ENCODE results near the gene ORAI2.
"Not testable (repeated sequence)": the region's sequence is repeated elsewhere in the genome, so short reads cannot be mapped to it uniquely, and the experiment has no call there.

ORAI2 gene

DNA sequence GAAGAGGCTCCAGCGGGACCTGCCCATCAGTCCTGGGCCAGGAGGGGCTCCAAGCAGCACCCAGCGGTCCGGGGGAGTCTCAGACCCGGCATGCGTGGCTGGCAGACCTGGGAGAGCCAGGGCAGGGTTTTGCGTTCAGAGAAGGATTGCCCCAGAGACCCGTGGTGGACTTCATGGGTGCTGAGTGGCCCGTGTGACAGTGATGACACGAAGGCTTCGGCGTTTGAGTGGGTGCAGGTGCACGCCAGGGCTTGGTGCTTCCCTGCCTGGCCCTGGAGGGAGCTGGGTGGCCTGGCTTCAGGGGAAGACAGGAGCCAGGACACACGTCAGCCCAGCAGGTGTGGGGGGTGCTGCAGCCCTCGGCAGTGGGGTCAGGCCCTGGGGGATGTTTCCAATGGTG is 13.9 kb downstream of the ORAI2 start:
- DNase-seq, result no peak

DNA sequence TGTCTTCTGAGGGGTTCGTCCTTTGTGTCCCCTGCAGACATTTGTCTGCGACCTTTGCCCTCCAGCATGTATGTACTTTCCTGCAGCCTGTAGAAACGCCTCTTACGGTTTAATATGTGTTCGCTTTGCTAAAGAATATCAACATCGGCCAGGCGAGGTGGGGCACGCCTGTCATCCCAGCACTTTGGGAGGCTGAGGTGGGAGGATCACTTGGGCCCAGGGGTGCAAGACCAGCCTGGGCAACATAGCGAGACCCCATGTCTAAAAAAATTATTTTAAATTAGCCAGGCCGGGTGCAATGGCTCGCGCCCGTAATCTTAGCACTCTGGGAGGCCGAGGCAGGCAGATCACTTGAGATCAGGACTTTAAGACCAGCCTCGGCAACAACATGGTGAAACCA is 15.8 kb downstream of the ORAI2 start:
- DNase-seq, result no peak

DNA sequence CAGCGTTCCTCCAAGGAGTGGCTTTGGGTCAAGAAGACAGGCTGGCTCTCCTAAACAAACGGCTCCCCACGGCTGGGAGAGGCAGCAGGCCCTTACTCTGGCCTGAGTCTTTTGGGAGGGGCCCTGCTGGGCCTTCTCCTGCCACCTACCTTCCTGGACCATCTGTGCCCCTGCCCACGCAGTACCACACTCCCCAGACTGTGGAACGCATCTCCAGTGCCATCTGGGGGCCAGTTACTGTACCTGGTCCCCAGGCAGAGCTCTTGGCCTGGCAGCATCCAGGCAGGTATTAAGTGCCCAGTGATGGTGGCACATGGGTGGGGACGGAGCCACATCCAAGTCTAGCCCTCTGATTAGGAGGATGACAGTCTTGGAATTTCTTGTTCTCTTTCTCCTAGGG is 16.9 kb downstream of the ORAI2 start:
- no peak for DNase-seq

DNA sequence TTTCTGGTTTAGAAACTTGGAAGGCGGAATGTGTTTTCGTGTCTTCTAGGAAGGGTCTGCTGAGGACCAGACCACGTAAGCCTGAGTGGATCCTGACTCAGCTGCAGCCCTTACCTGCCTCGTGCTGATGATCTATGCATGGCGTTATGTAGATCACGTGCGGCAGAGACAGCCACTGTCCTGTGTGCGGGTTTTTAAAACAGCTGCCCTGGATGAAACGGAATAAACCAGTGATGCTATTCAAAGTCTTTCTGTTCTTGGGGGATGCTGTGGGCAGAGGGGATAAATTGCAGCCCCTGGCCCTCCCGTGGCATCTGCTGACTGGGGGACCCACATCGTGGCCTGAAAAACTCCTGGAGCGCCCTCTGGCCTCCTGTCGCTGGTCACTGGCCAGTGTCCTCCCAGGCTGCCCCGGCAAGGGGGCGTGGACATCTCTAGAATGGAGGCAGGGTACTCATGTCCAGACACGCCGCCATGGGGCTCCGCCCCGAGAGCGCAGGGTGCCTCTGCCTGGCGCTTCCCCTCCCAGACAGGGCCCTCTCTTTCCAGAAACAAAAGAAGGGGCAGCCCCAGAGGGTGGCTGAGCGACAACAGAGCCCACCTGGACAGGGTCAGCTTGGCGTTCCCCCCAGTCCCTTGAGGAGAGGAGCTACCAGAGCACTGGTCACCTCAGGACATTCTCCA is 18.1 kb downstream of the ORAI2 start:
- DNase-seq, result peak; percentile 41

DNA sequence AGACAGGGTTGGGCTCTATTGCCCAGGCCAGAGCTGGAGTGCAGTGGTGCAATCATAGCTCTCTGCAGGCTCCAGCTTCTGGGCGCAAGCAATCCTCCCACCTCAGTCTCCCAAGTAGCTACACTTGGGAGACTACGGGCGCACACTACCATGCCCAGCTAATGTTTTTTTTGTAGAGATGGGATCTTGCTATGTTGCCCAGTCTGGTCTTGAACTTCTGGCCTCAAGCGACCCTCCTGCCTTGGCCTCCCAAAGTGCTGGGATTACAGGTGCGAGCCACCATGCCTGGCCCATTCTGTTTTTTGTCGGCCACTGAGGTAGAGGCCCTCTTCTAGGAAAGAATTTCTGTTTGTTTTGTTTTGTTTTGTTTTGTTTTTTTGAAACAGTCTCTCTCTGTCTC is 19.1 kb downstream of the ORAI2 start:
- no peak for DNase-seq

DNA sequence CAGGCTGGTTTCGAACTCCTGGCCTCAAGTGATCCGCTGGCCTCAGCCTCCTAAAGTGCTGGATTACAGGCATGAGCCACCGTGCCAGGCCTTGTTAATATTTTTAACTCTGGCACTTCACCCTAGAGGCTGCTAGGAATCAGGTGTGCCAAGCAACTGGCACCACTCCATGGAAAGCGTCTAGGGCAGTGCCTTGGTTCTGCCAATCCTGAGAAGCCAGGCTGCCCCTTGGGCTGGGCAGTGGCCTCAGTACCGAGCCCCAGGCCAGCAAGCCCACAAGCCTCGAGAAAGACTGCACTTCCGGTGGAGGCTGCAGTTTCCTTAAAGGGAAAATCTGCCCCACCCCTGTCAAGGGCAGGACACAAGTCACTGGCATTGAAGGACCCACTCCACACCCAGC is 19.9 kb downstream of the ORAI2 start:
- no peak for DNase-seq

DNA sequence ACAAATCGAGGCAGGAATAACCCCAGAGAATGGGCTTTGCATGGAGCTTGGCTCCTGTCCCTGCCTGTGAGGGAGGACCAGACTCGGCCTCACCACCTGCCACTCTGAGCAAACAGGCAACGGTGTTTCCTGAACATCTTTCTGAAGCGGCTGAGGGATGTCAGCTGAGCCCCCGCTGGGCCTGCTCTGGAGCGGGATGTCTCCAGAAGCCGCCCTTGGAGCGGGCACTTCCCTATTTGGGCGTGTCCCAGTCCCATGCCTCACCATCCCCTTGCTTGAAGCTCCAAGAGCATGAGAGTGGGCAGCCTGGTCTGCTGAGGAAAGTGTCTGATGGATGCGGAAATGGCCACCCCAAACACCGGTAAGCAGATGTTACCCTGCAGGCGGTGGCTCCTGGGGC is 21.1 kb downstream of the ORAI2 start:
- no peak for DNase-seq

DNA sequence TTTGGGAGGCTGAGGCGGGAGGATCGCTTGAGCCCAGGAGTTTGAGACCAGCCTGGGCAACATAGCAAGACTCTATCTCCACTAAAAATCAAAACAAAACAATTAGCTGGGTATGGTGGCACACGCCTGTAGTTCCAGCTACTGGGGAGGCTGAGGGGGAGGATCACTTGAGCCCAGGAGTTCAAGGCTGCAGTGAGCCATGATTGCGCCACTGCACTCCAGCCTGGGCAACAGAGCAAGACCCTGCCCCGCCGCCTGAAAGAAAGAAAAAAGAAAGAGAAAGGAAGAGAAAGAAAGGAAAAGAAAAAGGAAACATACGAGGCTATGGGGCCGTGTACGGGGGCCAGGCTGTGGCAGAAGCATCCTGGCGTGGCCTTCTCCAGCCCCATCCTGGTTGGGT is 21.6 kb downstream of the ORAI2 start:
- DNase-seq, result not testable (repeated sequence)

DNA sequence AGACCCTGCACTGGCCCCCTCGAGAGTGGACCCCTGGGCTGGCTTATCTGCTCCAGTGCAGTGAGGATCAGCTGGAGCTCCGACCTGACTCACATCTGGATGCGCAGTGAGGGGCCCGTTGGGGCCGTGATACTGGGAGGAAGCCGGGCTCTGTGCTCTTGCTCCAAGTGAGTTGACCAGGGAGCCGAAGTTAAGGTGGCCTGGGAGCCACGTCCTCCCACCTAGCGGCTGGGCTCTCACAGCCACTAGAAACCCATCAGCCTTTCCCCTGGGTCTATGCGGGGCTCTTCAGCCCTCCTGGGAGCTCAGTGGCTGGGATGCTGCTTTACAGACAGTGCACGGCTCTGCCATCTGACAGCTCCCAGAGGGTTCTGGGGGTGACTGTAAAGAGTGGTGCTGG is 22.2 kb downstream of the ORAI2 start:
- DNase-seq, result no peak

DNA sequence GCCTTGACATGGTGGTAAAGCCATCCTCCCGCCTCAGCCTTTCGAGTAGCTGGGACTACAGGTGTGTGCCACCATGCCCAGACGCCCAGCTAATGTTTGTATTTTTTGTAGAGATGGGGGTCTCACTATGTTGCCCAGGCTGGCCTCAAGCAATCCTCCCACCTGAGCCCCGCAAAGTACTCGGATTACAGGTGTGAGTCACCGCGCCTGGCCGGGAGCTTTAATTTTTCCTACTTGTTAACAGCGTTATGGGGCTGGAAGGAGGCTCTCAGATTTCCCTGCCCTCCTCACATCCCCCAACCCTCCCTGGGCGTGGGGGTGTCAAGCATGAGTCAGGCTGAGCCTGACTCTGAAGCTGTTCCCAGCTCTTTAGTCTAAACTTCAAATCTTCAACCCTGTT is 23.0 kb downstream of the ORAI2 start:
- no peak for DNase-seq

DNA sequence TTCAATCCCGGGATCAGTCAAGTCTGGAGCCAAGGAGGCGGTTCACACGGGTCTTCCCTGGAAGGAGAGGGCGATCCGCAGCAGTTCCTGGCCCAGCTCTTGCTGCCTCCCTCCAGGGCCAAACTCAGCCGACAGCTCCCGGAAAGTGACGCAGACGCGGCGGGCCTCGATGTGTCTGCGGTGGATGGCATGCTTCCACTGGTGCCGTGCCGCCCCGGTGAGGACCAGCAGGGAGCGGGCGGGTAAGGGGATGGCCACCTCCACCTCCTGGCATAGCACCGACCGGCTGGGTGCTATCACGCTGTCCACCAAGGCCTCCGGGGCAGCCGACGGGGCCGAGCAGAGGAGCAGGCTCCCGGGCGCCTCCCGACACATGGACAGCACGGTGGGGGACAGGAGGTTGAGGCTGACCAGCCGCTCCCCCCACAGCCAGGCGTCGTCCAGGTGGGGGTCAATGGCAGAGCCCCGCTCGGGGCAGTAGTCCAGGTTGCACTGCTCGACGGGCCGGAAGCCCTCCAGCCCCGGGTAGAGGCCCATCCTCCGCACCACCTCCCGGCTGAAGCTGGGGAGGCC is 24.1 kb downstream of the ORAI2 start:
- no peak for DNase-seq

DNA sequence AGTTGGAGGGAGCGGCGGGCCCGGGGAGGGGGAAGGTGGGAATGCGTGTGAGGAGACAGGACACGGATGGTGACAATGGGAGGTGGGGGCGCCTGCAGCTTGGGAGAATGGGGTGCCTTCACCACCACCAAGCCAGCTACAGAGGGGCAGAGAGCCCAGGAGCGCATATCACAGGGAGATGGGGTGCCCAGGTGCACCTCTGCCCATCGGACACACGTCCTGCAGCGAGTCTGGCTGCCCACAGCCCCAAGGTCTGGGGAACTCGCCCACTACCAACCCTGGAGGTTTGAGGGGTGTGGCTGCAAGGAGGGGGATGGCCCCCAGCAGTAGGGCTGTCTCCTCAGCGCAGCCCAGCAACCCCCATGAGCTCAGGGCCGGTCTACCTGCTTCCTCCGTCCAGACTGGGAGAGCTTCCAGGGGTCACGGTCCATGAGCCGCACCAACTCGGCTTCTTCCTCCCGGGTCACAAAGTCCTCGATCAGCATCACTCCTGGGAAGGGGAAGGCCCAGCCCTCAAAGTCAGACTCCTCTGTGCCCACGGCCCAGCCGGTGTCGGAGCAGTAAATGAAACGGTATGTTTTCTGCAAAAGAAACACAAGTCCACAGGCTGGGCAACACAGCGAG is 26.0 kb downstream of the ORAI2 start:
- no peak for DNase-seq

DNA sequence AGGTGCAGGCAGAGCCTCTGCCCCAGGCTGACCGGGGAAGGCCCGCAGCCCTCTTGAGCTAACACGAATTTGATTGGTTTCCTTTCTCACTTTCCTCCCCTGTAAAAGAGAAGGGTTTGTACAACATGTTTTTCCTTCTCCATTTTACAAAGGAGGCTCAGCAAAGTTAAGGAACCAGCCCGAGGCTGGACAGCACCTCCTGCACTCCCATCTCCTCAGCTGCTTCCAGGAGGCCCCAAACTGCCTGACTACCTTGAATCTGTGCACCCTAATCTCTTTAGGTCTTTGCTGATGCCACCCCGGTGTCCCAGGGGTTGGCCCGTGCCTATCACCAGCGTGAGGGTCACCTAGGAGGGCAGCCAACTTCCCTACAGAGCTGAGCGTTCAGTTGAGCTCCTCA is 27.1 kb downstream of the ORAI2 start:
- no peak for DNase-seq

DNA sequence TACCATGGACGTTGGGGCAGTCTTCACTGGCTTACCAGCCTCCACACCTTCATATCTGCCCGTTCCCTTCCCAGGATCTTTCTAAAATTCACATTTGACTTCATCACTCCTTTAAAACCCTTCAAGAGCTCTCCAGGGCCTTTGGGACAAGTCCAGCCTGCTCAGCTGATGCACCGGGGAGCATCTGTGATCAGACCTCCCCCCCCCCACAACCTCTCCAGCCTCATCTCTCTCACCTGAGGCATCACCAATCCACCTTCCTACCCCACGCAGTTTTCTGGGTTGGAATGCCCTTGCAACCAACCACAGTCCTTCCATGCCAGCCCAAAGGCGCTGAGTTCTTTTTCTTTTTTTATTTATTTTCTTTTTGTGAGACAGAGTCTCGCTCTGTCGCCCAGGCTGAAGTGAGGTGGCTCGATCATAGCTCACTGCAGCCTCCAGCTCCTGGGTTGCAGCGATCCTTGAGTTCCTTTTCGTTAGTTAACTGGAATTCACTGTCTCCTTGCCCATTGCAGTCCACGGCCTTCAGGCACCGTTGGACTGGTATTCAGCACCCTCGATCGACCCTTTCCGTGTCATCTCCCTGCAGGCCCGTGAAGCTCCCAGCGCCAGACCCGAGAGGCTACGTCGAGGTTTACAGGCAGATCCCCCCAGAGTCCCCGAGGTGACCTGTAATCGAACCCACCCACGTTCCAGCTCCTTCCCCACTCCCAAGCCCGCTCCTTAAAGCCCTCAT is 30.6 kb downstream of the ORAI2 start:
- DNase-seq, result peak; percentile 21

DNA sequence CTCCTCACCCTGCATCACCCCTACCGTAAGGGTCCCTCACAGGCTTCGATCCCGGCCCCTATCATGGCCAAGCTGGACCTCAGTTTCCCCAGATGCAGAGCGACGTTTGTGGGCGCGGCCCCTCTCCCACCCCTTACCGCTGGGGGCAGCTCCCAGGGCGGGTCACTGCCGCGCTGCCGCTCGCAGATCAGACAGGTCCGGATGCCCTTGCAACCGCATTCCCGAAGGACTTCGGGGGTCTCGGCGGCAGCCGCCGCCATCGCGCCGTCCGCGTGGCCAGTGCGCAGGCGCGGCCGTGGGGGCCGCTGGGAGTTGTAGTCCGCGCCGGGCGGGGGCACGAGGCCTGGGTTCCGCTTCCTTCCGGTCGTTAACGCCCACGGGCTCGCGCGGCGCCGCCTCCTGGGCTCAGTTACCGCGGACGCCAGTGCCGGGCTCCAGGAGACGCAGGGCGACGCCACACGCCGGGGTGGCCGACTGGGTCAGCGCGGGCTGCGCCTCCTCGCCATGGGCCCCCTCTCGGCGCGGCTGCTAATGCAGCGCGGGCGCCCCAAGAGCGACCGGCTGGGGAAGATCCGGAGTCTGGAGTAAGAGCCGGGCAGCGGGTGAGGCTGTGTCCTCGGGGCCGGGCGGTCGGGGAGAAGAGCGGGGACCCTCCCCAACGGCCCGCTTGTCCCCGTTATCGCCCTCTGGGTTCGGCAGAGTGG is 31.4 kb downstream of the ORAI2 start, which contains the start of the genes ALKBH4 and LRWD1:
Gene ALKBH4, minus strand, starts transcription at position 287 of the 704 bp plus-strand sequence. Its CDS starts 27 bp downstream, at position 260.
Gene LRWD1, plus strand, starts transcription at position 408 of the 704 bp plus-strand sequence. Its CDS starts 97 bp downstream, at position 505.
- peak; percentile 92 for DNase-seq

DNA sequence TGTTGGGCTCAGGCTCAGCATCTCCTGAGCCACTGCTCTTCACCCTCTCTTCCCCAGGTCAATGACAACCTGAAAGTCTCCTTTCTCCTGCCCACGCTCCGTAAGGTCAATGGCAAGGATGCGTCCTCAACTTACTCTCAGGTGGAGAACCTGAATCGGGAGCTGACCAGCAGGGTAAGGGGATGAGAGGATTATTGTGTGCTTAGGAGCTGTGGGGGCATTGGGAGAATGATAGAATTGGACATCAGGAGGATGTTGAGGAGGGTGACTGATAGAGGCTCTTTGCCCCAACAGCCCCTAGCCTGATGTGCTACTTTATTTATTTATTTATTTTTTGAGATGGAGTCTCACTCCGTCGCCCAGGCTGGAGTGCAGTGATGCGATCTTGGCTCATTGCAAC is 32.7 kb downstream of the ORAI2 start:
- no peak for DNase-seq

DNA sequence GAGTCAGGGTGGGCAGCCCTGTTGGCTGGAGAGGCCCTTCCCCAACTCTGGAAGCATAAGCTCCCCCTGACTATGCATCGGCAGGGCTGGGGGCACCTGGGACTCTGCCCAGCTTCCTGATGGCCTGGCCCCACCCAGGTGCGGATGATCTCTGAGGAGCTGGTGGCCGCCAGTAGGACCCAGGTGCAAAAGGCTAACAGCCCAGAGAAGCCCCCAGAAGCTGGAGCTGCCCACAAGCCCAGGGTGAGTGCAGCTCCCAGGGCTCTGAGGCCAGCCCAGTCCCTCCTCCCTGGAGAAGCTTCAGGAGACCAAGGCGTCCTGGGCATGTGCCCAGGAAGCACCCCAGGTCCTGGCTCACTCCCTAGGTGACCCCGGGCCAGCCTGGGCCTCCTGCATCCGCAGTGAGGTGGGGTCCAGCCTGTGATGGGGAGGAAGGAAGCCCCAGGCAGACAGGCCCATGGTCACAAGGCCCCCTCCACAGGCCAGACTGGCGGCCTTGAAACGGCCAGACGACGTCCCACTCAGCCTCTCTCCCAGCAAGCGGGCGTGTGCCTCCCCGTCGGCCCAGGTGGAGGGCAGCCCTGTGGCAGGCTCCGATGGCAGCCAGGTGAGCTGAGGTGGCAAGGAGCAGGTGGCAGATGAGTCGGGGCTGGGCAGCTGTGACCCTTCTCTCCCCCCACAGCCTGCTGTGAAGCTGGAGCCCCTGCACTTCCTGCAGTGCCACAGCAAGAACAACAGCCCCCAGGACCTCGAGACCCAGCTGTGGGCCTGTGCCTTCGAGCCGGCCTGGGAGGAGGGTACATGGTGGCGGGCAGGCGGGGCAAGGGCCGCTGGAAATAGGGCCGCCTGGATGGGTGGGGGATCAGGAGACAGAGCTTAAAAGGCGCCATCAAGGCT is 34.5 kb downstream of the ORAI2 start:
- DNase-seq, result no peak

DNA sequence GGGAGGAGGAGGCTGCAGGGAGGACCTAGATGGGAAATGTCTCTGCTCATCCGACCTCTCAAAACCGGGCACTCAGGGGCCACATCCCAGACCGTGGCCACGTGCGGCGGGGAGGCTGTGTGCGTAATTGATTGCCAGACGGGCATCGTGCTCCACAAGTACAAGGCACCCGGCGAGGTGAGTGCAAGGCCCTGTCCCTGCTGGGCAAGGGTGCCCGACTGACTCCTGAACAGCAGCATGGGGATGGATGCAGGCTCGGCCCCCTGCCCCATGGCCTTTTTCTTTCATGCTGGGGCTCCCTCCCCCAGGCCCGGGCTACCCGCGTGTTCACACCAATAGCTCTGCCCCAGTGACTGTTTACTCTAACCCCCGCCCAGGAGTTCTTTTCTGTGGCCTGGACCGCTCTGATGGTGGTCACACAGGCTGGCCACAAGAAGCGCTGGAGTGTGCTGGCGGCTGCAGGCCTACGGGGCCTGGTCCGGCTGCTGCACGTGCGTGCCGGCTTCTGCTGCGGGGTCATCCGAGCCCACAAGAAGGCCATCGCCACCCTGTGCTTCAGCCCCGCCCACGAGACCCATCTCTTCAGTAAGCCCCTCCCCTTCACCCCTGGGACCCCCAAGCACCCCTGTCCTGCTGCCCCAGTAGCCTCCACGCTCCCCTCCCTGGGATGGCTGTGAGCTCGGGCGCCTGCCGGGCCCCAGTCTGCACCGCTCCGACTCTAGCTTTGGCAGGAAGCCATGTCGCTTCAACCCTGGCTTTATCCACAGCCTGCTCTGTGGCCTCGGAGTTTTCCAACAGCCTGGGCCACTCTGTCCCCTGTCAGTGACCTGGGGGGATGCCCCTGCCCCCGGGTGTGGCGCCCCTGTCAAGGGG is 35.3 kb downstream of the ORAI2 start:
- no peak for DNase-seq

DNA sequence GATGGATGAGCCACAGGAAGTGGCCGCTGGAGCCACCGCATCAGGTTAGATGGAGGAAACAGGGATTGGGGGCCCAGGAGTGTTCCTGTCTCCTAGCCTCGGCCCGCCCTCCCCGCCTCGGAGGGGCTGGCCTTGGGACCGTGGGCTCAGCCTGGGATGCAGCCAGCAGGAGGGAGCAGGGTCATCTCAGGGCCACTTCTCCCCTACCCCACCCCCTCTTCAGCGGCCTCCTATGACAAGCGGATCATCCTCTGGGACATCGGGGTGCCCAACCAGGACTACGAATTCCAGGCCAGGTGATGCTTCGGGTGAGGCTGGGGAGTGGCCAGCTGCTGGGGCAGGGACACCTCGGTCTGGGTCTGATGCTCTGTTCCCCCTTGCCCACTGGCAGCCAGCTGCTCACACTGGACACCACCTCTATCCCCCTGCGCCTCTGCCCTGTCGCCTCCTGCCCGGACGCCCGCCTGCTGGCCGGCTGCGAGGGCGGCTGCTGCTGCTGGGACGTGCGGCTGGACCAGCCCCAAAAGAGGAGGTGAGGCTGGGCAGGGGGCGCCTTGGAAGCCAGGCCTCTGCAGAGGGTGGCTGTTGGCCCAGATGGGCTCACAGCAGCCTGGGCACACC is 36.1 kb downstream of the ORAI2 start:
- DNase-seq, result no peak

Measured in EL (cell line).